Testis (tissue), 2 donors: ENCODE results near the gene ABL1.

Experiments used
- CTCF ChIP-seq, 3 experiments: fragments of 450-650 bp in 2 of 3; fragments of 200-600 bp in 1 of 3; sonication (generic) in 1 of 3; IDR thresholded peaks; one replicate each; pipeline ENCODE4 v1.5.1; 2016 to 2019; ENCODE audit warnings: antibody characterized with exemption in 3 of 3, mild to moderate bottlenecking in 2 of 3, moderate library complexity in 1 of 3
- POLR2A ChIP-seq: fragments of 450-650 bp; IDR thresholded peaks from one replicate; pipeline ENCODE4 v1.6.1; 2017; ENCODE audit warnings: antibody characterized with exemption, mild to moderate bottlenecking, moderate library complexity

GRCh38 chr9:130934702-130935647, 99.9 kb downstream of the ABL1 start:
- TF ChIP-seq CTCF (IDR thresholded peaks at IDR 0.05), result no peak
- no peak for TF ChIP-seq POLR2A
